CD8-positive, alpha-beta memory T cell (primary cell): ENCODE results near the gene LRTM1. TPM values are rescaled to one million over a fixed set of nuclear protein-coding genes. Genes with fewer than 3 reads are reported as not detected.

ENCODE experiments used
- CTCF ChIA-PET: fragments of 350-600 bp; sonication (Branson Sonifier 250); formaldehyde crosslinking; loops from one replicate; lab custom pipeline; 2021; ENCODE audit warnings: antibody characterized with exemption; lab: Charles Lee
- POLR2A ChIA-PET: fragments of 350-600 bp; sonication (Branson Sonifier 250); formaldehyde crosslinking; loops from one replicate; lab custom pipeline; 2021; ENCODE audit warnings: antibody characterized with exemption; lab: Charles Lee
- DNase-seq, 5 donors: peaks; one replicate each; pipeline versions ENCODE4 v3.0.0 to v3.0.0-alpha.2; 2020 to 2022; ENCODE audit warnings: mixed read lengths in 1 of 5
- H3K27ac ChIP-seq: one replicate; pipeline ENCODE4 v1.7.0; 2013; ENCODE audit warnings: low read depth, mild to moderate bottlenecking, low read length, moderate library complexity
- H3K27me3 ChIP-seq: 2 replicates; pipeline ENCODE4 v1.7.0; 2013; ENCODE audit warnings: low read length, mild to moderate bottlenecking; ENCODE audit not compliant: insufficient read depth, poor library complexity, severe bottlenecking
- H3K36me3 ChIP-seq: 2 replicates; pipeline ENCODE4 v1.7.0; 2013; ENCODE audit warnings: mild to moderate bottlenecking, low read length, moderate library complexity; ENCODE audit not compliant: insufficient read depth
- H3K4me1 ChIP-seq: 2 replicates; pipeline ENCODE4 v1.7.0; 2013; ENCODE audit warnings: mild to moderate bottlenecking, low read length, moderate library complexity; ENCODE audit not compliant: insufficient read depth
- H3K4me3 ChIP-seq: 2 replicates; pipeline ENCODE4 v1.7.0; 2013; ENCODE audit warnings: mild to moderate bottlenecking, low read length
- H3K9me3 ChIP-seq: 2 replicates; pipeline ENCODE4 v1.7.0; 2013; ENCODE audit warnings: mild to moderate bottlenecking, low read length
- H3K27ac Mint-ChIP-seq, 8 donors: one replicate each; pipeline ENCODE4 v1.8.0; 2020 to 2021; ENCODE audit warnings: mixed read lengths in 8 of 8, mild to moderate bottlenecking in 6 of 8, inconsistent platforms in 3 of 8, moderate library complexity in 3 of 8
- H3K27me3 Mint-ChIP-seq, 2 donors: one replicate each; pipeline ENCODE4 v1.8.0; 2020 to 2021; ENCODE audit warnings: mixed read lengths in 2 of 2, mild to moderate bottlenecking in 1 of 2, moderate library complexity in 1 of 2
- H3K36me3 Mint-ChIP-seq, 3 donors: one replicate each; pipeline ENCODE4 v1.8.0; 2020 to 2021; ENCODE audit warnings: mixed read lengths in 3 of 3, inconsistent platforms in 1 of 3, mild to moderate bottlenecking in 1 of 3
- H3K4me1 Mint-ChIP-seq, 3 donors: one replicate each; pipeline ENCODE4 v1.8.0; 2020 to 2021; ENCODE audit warnings: mixed read lengths in 3 of 3, inconsistent platforms in 1 of 3, mild to moderate bottlenecking in 1 of 3
- H3K4me3 Mint-ChIP-seq, 7 donors: one replicate each; pipeline ENCODE4 v1.8.0; 2020 to 2021; ENCODE audit warnings: mixed read lengths in 7 of 7, mild to moderate bottlenecking in 6 of 7, moderate library complexity in 4 of 7, inconsistent platforms in 2 of 7
- H3K9me3 Mint-ChIP-seq, 5 donors: one replicate each; pipeline ENCODE4 v1.8.0; 2020 to 2022; ENCODE audit warnings: mixed read lengths in 5 of 5, mild to moderate bottlenecking in 3 of 5, moderate library complexity in 2 of 5, inconsistent platforms in 1 of 5
- polyA plus RNA-seq: library from polyadenylated mRNA; unstranded; fragments of 300-500 nt; fragmentation: Illumina TruSeq; gene quantifications from one replicate; pipeline ENCODE4 v1.2.3, GENCODE V29; 2021
- total RNA-seq, 2 experiments: library from RNA; stranded (reverse); gene quantifications; one replicate each; pipeline ENCODE4 v1.2.3, GENCODE V29; 2021

LRTM1 gene
- total RNA-seq (not detected), polyA plus RNA-seq (not detected)

- H3K27me3 Mint-ChIP-seq = no peaks in the 10 kb centered on the region
- POLR2A ChIA-PET = no interaction called here
- no peak within 1 kb of the TSS for H3K27ac Mint-ChIP-seq
These were observed at the start of gene LRTM1 for GRCh38 chr3:54928046-54928770. LRTM1 (minus strand) TSS chr3:54928059; CDS start chr3:54927911, 148 bp downstream.

GRCh38 chr3:54977439-54977838 is 49.6 kb upstream of the LRTM1 start:
- Histone ChIP-seq H3K9me3 (no peaks in the 10 kb centered on the region), H3K4me1 (no peaks in the 10 kb centered on the region), H3K36me3 (no peaks in the 10 kb centered on the region), H3K27ac (no peak overlapping the region), H3K27me3 (no peaks in the 10 kb centered on the region), H3K4me3 (no peak overlapping the region)
- H3K27me3 Mint-ChIP-seq = no peaks in the 10 kb centered on the region
- no peak for DNase-seq
- H3K9me3 Mint-ChIP-seq = peaks cover 0 to 13% (median 3%) of the 10 kb centered on the region in 5 donors
- ChIA-PET CTCF (no interaction called here), POLR2A (no interaction called here)
- no peaks in the 10 kb centered on the region for H3K36me3 Mint-ChIP-seq
- no peaks in the 10 kb centered on the region for H3K4me1 Mint-ChIP-seq
- H3K4me3 Mint-ChIP-seq = no peak overlapping the region
- H3K27ac Mint-ChIP-seq = no peak overlapping the region

More at GRCh38 chr3:54928046-54928770, at the start of gene LRTM1:
- Histone ChIP-seq H3K27ac (no peak within 1 kb of the TSS), H3K36me3 (no peaks in the 10 kb centered on the region), H3K4me1 (no peaks in the 10 kb centered on the region), H3K9me3 (no peaks in the 10 kb centered on the region), H3K4me3 (no peak within 1 kb of the TSS), H3K27me3 (no peaks in the 10 kb centered on the region)
- DNase-seq = no peak
- peaks cover 0 to 7% (median 1%) of the 10 kb centered on the region in 5 donors for H3K9me3 Mint-ChIP-seq
- no peaks in the 10 kb centered on the region for H3K4me1 Mint-ChIP-seq
- H3K36me3 Mint-ChIP-seq = no peaks in the 10 kb centered on the region
- CTCF ChIA-PET = no interaction called here
- H3K4me3 Mint-ChIP-seq = no peak within 1 kb of the TSS

- Mint-ChIP-seq H3K27me3 (no peaks in the 10 kb centered on the region), H3K27ac (no peak overlapping the region), H3K4me3 (no peak overlapping the region), H3K9me3 (peaks cover 0 to 9% (median 4%) of the 10 kb centered on the region in 5 donors), H3K36me3 (no peaks in the 10 kb centered on the region), H3K4me1 (no peaks in the 10 kb centered on the region)
- POLR2A ChIA-PET = no interaction called here
- DNase-seq = no peak
- CTCF ChIA-PET = no interaction called here
- no peak overlapping the region for H3K27ac ChIP-seq
- no peaks in the 10 kb centered on the region for H3K9me3 ChIP-seq
- no peaks in the 10 kb centered on the region for H3K4me1 ChIP-seq
- no peaks in the 10 kb centered on the region for H3K36me3 ChIP-seq
- no peaks in the 10 kb centered on the region for H3K27me3 ChIP-seq
- no peak overlapping the region for H3K4me3 ChIP-seq
These were observed 43.0 kb upstream of the LRTM1 start for GRCh38 chr3:54970895-54971294.

GRCh38 chr3:54969652-54970051 is 41.8 kb upstream of the LRTM1 start:
- H3K27me3 ChIP-seq = no peaks in the 10 kb centered on the region
- no peaks in the 10 kb centered on the region for H3K4me1 ChIP-seq
- Mint-ChIP-seq H3K4me3 (no peak overlapping the region), H3K27me3 (no peaks in the 10 kb centered on the region), H3K9me3 (peaks cover 0 to 13% (median 4%) of the 10 kb centered on the region in 5 donors), H3K4me1 (no peaks in the 10 kb centered on the region), H3K36me3 (no peaks in the 10 kb centered on the region), H3K27ac (no peak overlapping the region)
- no peak for DNase-seq
- POLR2A ChIA-PET = no interaction called here
- no peak overlapping the region for H3K27ac ChIP-seq
- H3K4me3 ChIP-seq = no peak overlapping the region
- CTCF ChIA-PET = no interaction called here
- H3K9me3 ChIP-seq = no peaks in the 10 kb centered on the region
- no peaks in the 10 kb centered on the region for H3K36me3 ChIP-seq

DNA sequence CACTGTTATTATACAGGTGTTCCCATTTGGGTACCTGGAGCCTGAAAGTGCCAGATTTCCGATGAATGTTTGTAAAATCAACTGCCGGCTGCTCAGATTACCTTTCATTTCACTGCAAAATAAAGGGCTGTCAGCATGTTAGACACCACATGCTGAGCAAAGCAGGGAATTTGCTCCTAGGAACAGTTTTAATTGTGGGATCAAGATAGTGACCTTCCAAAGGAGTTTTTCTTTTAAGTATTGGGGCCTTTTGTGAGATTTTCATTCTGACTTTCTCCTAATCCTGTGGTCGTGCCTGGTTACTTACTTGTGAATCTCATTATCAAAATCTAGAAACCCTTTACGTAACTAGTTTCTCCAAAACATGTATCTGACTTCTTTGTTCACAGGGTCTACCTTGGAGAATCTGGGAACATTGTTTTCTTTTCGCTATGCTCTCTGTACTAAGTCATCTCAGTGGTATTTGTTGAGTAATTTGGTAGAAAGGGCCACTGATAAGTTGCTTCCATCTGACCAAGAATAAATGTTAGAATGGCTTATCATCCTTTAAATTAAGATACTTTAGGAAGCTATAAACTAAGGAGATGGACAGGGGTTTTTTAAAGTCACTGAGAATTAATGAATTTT is 40.8 kb upstream of the LRTM1 start:
- Histone ChIP-seq H3K9me3 (no peaks in the 10 kb centered on the region), H3K36me3 (no peaks in the 10 kb centered on the region), H3K4me3 (no peak overlapping the region), H3K4me1 (no peaks in the 10 kb centered on the region), H3K27ac (no peak overlapping the region), H3K27me3 (no peaks in the 10 kb centered on the region)
- POLR2A ChIA-PET = no interaction called here
- peaks cover 0 to 9% (median 4%) of the 10 kb centered on the region in 5 donors for H3K9me3 Mint-ChIP-seq
- no peak overlapping the region for H3K4me3 Mint-ChIP-seq
- H3K36me3 Mint-ChIP-seq = no peaks in the 10 kb centered on the region
- H3K27me3 Mint-ChIP-seq = no peaks in the 10 kb centered on the region
- H3K27ac Mint-ChIP-seq = no peak overlapping the region
- DNase-seq = no peak
- CTCF ChIA-PET = no interaction called here
- no peaks in the 10 kb centered on the region for H3K4me1 Mint-ChIP-seq

DNA sequence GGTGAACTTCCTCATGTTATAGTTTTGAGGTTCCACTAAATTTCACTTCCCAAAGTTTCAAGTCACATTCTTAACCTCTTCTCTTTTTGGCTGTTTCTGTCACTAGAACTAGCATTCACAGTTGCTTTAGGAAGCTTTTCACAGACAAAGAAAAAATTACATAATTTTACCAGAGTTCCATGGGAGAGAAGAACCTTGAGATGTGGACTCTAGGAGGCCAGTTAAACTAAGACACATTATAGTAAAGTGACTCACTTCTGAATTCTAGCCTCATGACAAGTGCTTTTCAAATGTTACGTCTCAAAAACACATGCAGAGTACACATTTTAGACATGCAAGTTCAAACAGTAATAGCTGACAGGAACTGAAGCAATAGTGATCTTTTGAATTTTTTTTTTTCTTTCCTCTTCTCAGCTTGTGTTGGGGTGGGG is 39.9 kb upstream of the LRTM1 start:
- H3K4me3 Mint-ChIP-seq = no peak overlapping the region
- POLR2A ChIA-PET = no interaction called here

DNA sequence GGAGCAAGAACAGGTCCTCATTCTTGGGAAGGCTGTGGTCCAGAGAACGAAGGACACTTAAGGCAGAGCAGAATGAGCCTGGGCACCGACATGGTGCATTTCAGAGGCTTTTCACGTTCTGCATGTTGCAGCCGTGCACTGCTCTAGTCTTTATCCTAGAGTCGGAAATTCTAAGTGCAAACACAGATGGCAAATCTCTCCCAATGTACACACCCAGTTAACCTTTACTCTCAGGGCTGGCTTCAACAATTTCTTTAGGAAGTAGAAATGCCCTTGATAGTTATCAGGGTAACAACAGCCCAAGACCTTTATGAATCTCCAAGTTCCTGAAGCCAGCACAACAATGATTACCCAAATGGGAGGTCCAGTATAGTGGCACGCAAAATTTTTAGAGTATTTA is 39.1 kb upstream of the LRTM1 start:
- Histone ChIP-seq H3K27ac (no peak overlapping the region), H3K9me3 (no peaks in the 10 kb centered on the region), H3K4me1 (no peaks in the 10 kb centered on the region), H3K27me3 (no peaks in the 10 kb centered on the region), H3K36me3 (no peaks in the 10 kb centered on the region), H3K4me3 (no peak overlapping the region)
- no peak overlapping the region for H3K27ac Mint-ChIP-seq
- no peak overlapping the region for H3K4me3 Mint-ChIP-seq
- CTCF ChIA-PET = no interaction called here
- POLR2A ChIA-PET = no interaction called here
- DNase-seq = no peak
- no peaks in the 10 kb centered on the region for H3K36me3 Mint-ChIP-seq
- H3K27me3 Mint-ChIP-seq = no peaks in the 10 kb centered on the region
- peaks cover 0 to 8% (median 4%) of the 10 kb centered on the region in 5 donors for H3K9me3 Mint-ChIP-seq
- no peaks in the 10 kb centered on the region for H3K4me1 Mint-ChIP-seq

More for the DNA sequence above, 39.9 kb upstream of the LRTM1 start:
- Histone ChIP-seq H3K36me3 (no peaks in the 10 kb centered on the region), H3K9me3 (no peaks in the 10 kb centered on the region), H3K27me3 (no peaks in the 10 kb centered on the region), H3K4me1 (no peaks in the 10 kb centered on the region), H3K4me3 (no peak overlapping the region), H3K27ac (no peak overlapping the region)
- Mint-ChIP-seq H3K36me3 (no peaks in the 10 kb centered on the region), H3K4me1 (no peaks in the 10 kb centered on the region), H3K27ac (no peak overlapping the region), H3K9me3 (peaks cover 0 to 8% (median 4%) of the 10 kb centered on the region in 5 donors), H3K27me3 (no peaks in the 10 kb centered on the region)
- CTCF ChIA-PET = no interaction called here
- DNase-seq = no peak

- no peaks in the 10 kb centered on the region for H3K9me3 ChIP-seq
- Mint-ChIP-seq H3K4me3 (no peak overlapping the region), H3K9me3 (peaks cover 0 to 7% (median 3%) of the 10 kb centered on the region in 5 donors), H3K4me1 (no peaks in the 10 kb centered on the region), H3K36me3 (no peaks in the 10 kb centered on the region), H3K27ac (no peak overlapping the region), H3K27me3 (no peaks in the 10 kb centered on the region)
- no peaks in the 10 kb centered on the region for H3K4me1 ChIP-seq
- H3K4me3 ChIP-seq = no peak overlapping the region
- ChIA-PET POLR2A (no interaction called here), CTCF (no interaction called here)
- no peak overlapping the region for H3K27ac ChIP-seq
- no peaks in the 10 kb centered on the region for H3K27me3 ChIP-seq
- H3K36me3 ChIP-seq = no peaks in the 10 kb centered on the region
- no peak for DNase-seq
These were observed 37.9 kb upstream of the LRTM1 start for GRCh38 chr3:54965746-54966145.
